Measurements from ENCODE around the gene C1QTNF6.

The C1QTNF6 gene

GRCh38 chr22:37223965-37224551 lies 36.0 kb upstream of the C1QTNF6 start:
- DNase-seq (no peak), ATAC-seq (no peak)

- DNase-seq (no peak), ATAC-seq (peak; percentile 37)
Measured at GRCh38 chr22:37222440-37222971, 34.5 kb upstream of the C1QTNF6 start.

GRCh38 chr22:37221424-37222333 lies 33.6 kb upstream of the C1QTNF6 start:
- ATAC-seq (no peak), DNase-seq (no peak)

GRCh38 chr22:37220543-37220981 lies 32.5 kb upstream of the C1QTNF6 start:
- DNase-seq = no peak
- no peak for ATAC-seq

- no peak for DNase-seq
- peak; percentile 26 for ATAC-seq
Measured at GRCh38 chr22:37219533-37219932, 31.5 kb upstream of the C1QTNF6 start.

- DNase-seq = no peak
Measured at GRCh38 chr22:37218771-37219411, 30.8 kb upstream of the C1QTNF6 start.

GRCh38 chr22:37218399-37218770 lies 30.3 kb upstream of the C1QTNF6 start:
- DNase-seq (no peak), ATAC-seq (peak; percentile 9)

More at GRCh38 chr22:37218771-37219411, 30.8 kb upstream of the C1QTNF6 start:
- peak; percentile 80 for ATAC-seq

GRCh38 chr22:37215890-37216289 lies 27.8 kb upstream of the C1QTNF6 start:
- no peak for ATAC-seq
- DNase-seq = no peak

- ATAC-seq = no peak
- no peak for DNase-seq
Measured at GRCh38 chr22:37214731-37215030, 26.6 kb upstream of the C1QTNF6 start.

GRCh38 chr22:37213941-37214730 lies 26.1 kb upstream of the C1QTNF6 start:
- ATAC-seq (no peak), DNase-seq (no peak)

- ATAC-seq (no peak), DNase-seq (no peak)
Measured at GRCh38 chr22:37213218-37213855, 25.3 kb upstream of the C1QTNF6 start.

GRCh38 chr22:37212174-37212906 lies 24.3 kb upstream of the C1QTNF6 start, which contains the start of gene SSTR3:
Gene SSTR3, minus strand, starts transcription at chr22:37212477. Its CDS starts 4,674 bp downstream, at chr22:37207803.
- DNase-seq (no peak), ATAC-seq (no peak)

- DNase-seq = no peak
Measured at GRCh38 chr22:37211866-37212173, 23.8 kb upstream of the C1QTNF6 start.

GRCh38 chr22:37211075-37211865 lies 23.2 kb upstream of the C1QTNF6 start:
- no peak for DNase-seq
- ATAC-seq = no peak

More at GRCh38 chr22:37211866-37212173, 23.8 kb upstream of the C1QTNF6 start:
- no peak for ATAC-seq

- no peak for ATAC-seq
- no peak for DNase-seq
Measured at GRCh38 chr22:37210041-37210803, 22.2 kb upstream of the C1QTNF6 start.

- DNase-seq (no peak), ATAC-seq (no peak)
Measured at GRCh38 chr22:37209140-37209845, 21.2 kb upstream of the C1QTNF6 start.

- ATAC-seq = no peak
- no peak for DNase-seq
Measured at GRCh38 chr22:37208401-37209139, 20.5 kb upstream of the C1QTNF6 start.

GRCh38 chr22:37207981-37208380 lies 19.9 kb upstream of the C1QTNF6 start:
- ATAC-seq (no peak), DNase-seq (no peak)

Measured in stimulated activated naive CD8-positive, alpha-beta T cell treated with anti-CD3 and anti-CD28 coated beads, Interleukin-15, Interleukin-2, amounts not matched to agents 100 U/mL and 50 U/mL, for 24 hours (primary cell).